GM10266 (cell line): ENCODE results near the gene PUDP.

Source experiments
- DNase-seq: peaks from one replicate; pipeline ENCODE4 v3.0.0; 2012; ENCODE audit errors: extremely low spot score
- CTCF ChIP-seq: IDR thresholded peaks from 2 replicates; pipeline ENCODE4 v1.5.1; 2012; ENCODE audit warnings: mild to moderate bottlenecking, low read depth; ENCODE audit not compliant: control insufficient read depth, insufficient read depth; ENCODE audit errors: missing control alignments

PUDP gene

GRCh38 chrX:7134981-7135380 is 13.0 kb downstream of the PUDP start:
- no peak for TF ChIP-seq CTCF
- DNase-seq: no peak

GRCh38 chrX:7133050-7133440 is 14.9 kb downstream of the PUDP start:
- TF ChIP-seq CTCF: no peak
- DNase-seq: no peak

- DNase-seq: peak; percentile 13
Measured at GRCh38 chrX:7132335-7133049, 15.5 kb downstream of the PUDP start.

GRCh38 chrX:7131621-7132020 is 16.3 kb downstream of the PUDP start:
- no peak for DNase-seq
- no peak for TF ChIP-seq CTCF

More at GRCh38 chrX:7132335-7133049, 15.5 kb downstream of the PUDP start:
- TF ChIP-seq CTCF: peak; percentile 39

GRCh38 chrX:7127056-7127455 is 20.9 kb downstream of the PUDP start:
- DNase-seq: no peak
- no peak for TF ChIP-seq CTCF

- no peak for DNase-seq
- no peak for TF ChIP-seq CTCF
Measured at GRCh38 chrX:7120878-7121219, 27.1 kb downstream of the PUDP start.

GRCh38 chrX:7119950-7120877 is 27.7 kb downstream of the PUDP start:
- DNase-seq: no peak
- TF ChIP-seq CTCF: no peak
